Aorta (tissue), 5 donors: ENCODE measurements around the gene CABCOCO1. TPM values are rescaled to one million over a fixed set of nuclear protein-coding genes. Genes with fewer than 3 reads are reported as not detected.

Experiments
- ATAC-seq: fragments of 200-7000 bp; cut with Tn5 transposase; one replicate; pipeline ENCODE4 v1.9.1; 2022; ENCODE audit warnings: moderate library complexity; ENCODE audit not compliant: low FRiP score
- DNase-seq, 2 donors: peaks; one replicate each; pipeline ENCODE4 v3.0.0-alpha.2; 2020
- H3K27ac ChIP-seq, 2 donors: one replicate each; pipeline ENCODE4 v1.5.1; 2013; ENCODE audit warnings: low read length in 2 of 2, mild to moderate bottlenecking in 2 of 2, moderate library complexity in 2 of 2, control low read depth in 1 of 2, inconsistent platforms in 1 of 2, low read depth in 1 of 2
- H3K27me3 ChIP-seq, 2 donors: one replicate each; pipeline ENCODE4 v1.6.1; 2013; ENCODE audit warnings: control low read depth in 1 of 2, low read length in 1 of 2, mild to moderate bottlenecking in 1 of 2, moderate library complexity in 1 of 2; ENCODE audit not compliant: insufficient read depth in 2 of 2, control insufficient read depth in 1 of 2
- H3K36me3 ChIP-seq, 2 donors: one replicate each; pipeline ENCODE4 v1.6.1; 2013; ENCODE audit warnings: control low read depth in 1 of 2, low read length in 1 of 2, mild to moderate bottlenecking in 1 of 2; ENCODE audit not compliant: insufficient read depth in 2 of 2, control insufficient read depth in 1 of 2
- H3K4me1 ChIP-seq, 2 donors: one replicate each; pipeline ENCODE4 v1.6.1; 2013; ENCODE audit warnings: low read length in 2 of 2, control low read depth in 1 of 2, mild to moderate bottlenecking in 1 of 2, moderate library complexity in 1 of 2; ENCODE audit not compliant: insufficient read depth in 2 of 2, control insufficient read depth in 1 of 2
- H3K4me3 ChIP-seq, 2 donors: one replicate each; pipeline ENCODE4 v1.5.1; 2013; ENCODE audit warnings: low read length in 2 of 2, control low read depth in 1 of 2, mild to moderate bottlenecking in 1 of 2
- H3K9me3 ChIP-seq: one replicate; pipeline ENCODE4 v1.6.1; 2013; ENCODE audit warnings: mild to moderate bottlenecking, low read length; ENCODE audit not compliant: control insufficient read depth
- WGBS, 2 donors: extraction: QIAGEN DNeasy Blood & Tissue Kit; methylation state at CpG; one replicate each; pipeline ENCODE4 v1.1.7; 2013; 5-methylcytosine and 5-hydroxymethylcytosine counted together
- intact Hi-C, 2 donors: fragments of 100-400 bp; cut with DNase I; formaldehyde crosslinking; loops; one replicate each; pipeline versions ENCODE4 v1.14.2 to v1.15.0; 2022
- polyA plus RNA-seq, 2 donors: library from polyadenylated mRNA; stranded (reverse); fragments of 200-250 nt; gene quantifications; one replicate each; pipeline ENCODE4 v1.2.3, GENCODE V29; 2013
- total RNA-seq, 2 donors: library from RNA; stranded (reverse); fragmentation: NEBNext Ultra II Directional; extraction: Animal tissue kit (Norgen Biotek cat#: 25700); gene quantifications; one replicate each; pipeline ENCODE4 v1.2.1, GENCODE V29; 2021
- donor health status: healthy with polysubstance abuse.
- donor health status: Bipolar disorder and iron deficiency.
- donor health status: DM: no; HTN: no; CAD: no.
- donor health status: DM: no; HTN: no; CAD: no.
- donor health status: DM: yes; HTN: yes; CAD: no.

CABCOCO1 gene
- total and polyA plus RNA-seq, 4 donors = 0.26 to 11.1 (median 2.4) TPM; not detected in 1

DNA sequence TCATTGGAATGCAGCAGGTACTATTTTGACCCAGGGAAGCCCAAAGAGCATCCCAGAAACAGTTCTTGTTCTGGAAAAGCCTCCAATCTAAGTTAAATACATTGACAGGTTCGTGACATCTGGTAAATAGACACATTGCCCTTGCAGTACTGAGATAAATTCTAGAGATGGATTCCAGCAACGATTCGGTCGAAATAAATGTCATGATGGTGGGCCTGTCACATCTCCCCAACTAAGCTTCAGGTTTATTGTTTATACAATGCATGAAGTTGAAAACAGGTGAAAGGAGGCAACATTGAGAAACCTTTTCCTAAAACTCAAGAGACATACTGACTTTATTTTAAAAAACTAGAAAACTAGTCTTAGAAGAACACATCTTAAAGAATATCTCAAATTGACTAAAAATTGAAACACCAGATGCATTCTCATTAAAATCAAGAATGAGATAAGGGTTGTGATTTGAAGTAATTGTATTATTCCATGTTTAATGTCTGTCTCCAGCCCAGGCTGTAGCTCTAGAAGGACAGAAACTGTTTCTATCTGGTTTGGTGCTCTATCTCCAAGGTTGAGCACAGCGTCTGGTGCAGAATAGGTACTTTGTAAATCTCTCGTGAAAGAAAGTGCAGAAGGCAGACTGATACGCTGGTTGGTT, 114.0 kb downstream of the CABCOCO1 start:
- DNase-seq = no peak
- H3K4me1 ChIP-seq = no peaks in the 10 kb centered on the region
- intact Hi-C loops = no loop called here
- no peak for ATAC-seq
- no peak overlapping the region for H3K4me3 ChIP-seq
- H3K9me3 ChIP-seq = peaks cover 2% of the 10 kb centered on the region
- no peak overlapping the region for H3K27ac ChIP-seq
- peaks cover 0 to 2% of the 10 kb centered on the region in 2 donors for H3K36me3 ChIP-seq
- WGBS, 2 donors = 82 to 88% methylated on average over 7 of the region's 7 CpGs
- H3K27me3 ChIP-seq = no peaks in the 10 kb centered on the region

DNA sequence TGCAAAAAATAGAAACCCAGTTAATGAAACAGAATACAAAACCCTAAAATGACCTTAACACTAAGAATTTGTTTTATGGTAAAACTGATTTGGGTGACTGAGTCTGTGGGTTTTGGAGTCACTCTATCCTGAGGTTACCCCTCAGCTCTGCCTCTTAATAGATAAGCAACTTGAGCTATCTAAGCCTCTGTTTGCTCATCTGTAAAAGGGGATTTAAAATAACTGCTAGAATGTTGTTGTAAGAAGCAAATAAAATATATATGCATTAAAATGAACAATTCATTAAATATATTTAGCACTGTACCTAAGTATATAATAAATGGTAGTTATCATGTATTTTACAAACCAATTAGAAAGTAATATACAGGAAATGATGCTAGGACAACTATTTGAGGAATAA, 115.4 kb downstream of the CABCOCO1 start:
- Histone ChIP-seq H3K36me3 (peaks cover 0 to 2% of the 10 kb centered on the region in 2 donors), H3K27me3 (no peaks in the 10 kb centered on the region), H3K4me1 (no peaks in the 10 kb centered on the region), H3K9me3 (peaks cover 2% of the 10 kb centered on the region), H3K4me3 (no peak overlapping the region), H3K27ac (no peak overlapping the region)
- DNase-seq (no peak), ATAC-seq (no peak)
- intact Hi-C loops = no loop called here

DNA sequence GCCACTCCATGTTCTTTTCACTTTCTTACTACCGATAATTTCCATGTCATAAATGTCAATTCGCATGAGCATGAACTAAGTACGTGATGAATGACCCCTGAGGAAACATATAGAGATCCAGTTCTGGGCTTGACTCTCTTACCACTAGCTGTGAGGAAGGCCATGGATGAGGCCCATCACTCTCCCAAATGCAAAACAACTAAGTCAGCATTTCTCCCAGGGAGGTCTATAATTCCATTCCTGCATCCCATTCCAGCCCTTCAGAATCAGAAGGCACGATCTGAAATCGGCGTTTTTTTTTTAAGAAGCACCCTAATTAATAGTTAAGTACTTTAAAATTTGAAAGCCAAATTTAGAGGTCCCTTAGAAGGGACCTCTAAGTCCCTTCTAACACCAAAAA, 116.5 kb downstream of the CABCOCO1 start:
- ATAC-seq (no peak), DNase-seq (no peak)
- Histone ChIP-seq H3K4me3 (no peak overlapping the region), H3K36me3 (no peaks in the 10 kb centered on the region), H3K27me3 (no peaks in the 10 kb centered on the region), H3K4me1 (no peaks in the 10 kb centered on the region), H3K9me3 (no peaks in the 10 kb centered on the region), H3K27ac (peak overlapping the region in 1 of 2 donors; percentile 50)
- intact Hi-C loops = no loop called here
- WGBS, 2 donors = 82 to 83% methylated on average over 6 of the region's 6 CpGs

DNA sequence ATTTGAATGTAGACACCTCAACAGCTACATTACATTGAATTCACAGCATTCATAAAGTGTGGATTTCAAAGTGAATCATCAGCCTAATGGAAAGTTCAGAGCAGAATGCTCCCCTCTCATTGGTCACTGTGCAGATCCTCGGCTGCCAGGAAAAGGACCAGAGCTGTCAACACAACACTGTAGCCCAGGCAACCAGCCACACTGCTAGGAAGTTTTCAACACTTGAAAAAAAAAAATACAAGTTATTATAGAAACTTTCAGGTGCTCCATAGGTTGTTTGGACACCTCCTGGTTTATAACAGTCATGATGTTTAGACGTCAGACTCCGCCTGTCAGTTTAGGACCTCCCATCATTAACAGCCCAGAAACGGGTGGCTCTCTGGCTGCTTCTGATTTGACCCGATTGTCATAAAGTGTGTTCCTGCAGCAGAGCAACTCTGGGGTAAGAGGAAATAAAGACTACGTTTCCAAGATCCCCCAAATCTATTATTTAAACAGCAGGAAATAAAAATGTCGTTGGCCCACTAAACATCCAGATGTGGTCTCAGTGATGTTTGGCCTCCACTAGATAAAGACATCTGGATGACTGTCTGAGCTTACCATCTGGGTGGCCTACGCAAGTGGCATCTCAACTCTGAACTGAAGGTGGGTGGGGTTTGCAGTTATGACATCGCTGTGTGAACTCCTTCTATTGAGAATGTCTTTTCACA, 117.4 kb downstream of the CABCOCO1 start:
- Histone ChIP-seq H3K27me3 (no peaks in the 10 kb centered on the region), H3K4me1 (no peaks in the 10 kb centered on the region), H3K27ac (peak overlapping the region; percentile 3 to 74), H3K9me3 (no peaks in the 10 kb centered on the region), H3K4me3 (no peak overlapping the region), H3K36me3 (no peaks in the 10 kb centered on the region)
- DNase-seq (peak; percentile 89), ATAC-seq (peak; percentile 88)
- intact Hi-C loops = no loop called here
- WGBS, 2 donors = 41 to 42% methylated on average over 9 of the region's 9 CpGs

DNA sequence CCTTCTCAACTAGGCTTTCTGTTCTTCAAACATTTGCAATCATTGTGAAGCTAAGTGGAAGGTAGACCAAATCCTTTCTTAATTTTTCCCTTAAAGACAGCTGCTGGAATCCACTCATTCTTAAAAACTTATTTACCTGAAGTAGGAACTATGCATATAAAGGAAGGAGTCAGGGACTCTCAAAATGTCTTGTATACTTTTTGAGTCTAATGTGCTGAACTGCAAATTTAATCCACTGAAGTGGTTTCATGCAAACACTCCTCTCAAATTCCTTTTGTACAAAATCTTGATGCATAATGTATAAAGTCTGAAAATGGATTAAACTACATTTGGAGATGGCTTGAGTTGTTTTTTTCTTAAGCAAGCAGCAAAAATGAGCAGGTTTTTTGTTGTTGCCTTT, 118.0 kb downstream of the CABCOCO1 start:
- H3K27me3 ChIP-seq = no peaks in the 10 kb centered on the region
- intact Hi-C loops = no loop called here
- no peaks in the 10 kb centered on the region for H3K36me3 ChIP-seq
- ATAC-seq = no peak
- no peaks in the 10 kb centered on the region for H3K4me1 ChIP-seq
- DNase-seq = no peak
- H3K27ac ChIP-seq = no peak overlapping the region
- H3K4me3 ChIP-seq = no peak overlapping the region
- no peaks in the 10 kb centered on the region for H3K9me3 ChIP-seq

DNA sequence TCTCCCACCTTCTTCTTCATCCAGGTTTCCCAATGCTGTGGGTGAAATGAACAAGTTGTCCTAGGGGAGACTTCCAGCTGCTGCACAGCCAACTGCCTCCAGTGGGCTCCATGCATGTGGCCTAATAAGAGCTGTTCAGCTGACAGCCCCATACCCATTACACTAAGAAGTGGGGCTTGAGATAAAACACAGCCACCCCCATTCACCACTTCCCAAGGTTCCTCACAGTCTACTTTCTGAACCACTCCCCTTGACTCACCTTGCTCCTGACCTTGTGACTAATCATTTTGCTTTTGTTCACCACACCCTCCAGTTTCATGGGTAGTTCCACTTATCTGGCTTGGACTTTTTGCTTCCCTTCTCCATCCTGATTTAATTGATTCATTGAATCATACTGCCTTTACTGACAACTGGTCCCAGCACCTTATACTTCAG, 119.3 kb downstream of the CABCOCO1 start:
- ATAC-seq = no peak
- intact Hi-C loops = no loop called here

DNA sequence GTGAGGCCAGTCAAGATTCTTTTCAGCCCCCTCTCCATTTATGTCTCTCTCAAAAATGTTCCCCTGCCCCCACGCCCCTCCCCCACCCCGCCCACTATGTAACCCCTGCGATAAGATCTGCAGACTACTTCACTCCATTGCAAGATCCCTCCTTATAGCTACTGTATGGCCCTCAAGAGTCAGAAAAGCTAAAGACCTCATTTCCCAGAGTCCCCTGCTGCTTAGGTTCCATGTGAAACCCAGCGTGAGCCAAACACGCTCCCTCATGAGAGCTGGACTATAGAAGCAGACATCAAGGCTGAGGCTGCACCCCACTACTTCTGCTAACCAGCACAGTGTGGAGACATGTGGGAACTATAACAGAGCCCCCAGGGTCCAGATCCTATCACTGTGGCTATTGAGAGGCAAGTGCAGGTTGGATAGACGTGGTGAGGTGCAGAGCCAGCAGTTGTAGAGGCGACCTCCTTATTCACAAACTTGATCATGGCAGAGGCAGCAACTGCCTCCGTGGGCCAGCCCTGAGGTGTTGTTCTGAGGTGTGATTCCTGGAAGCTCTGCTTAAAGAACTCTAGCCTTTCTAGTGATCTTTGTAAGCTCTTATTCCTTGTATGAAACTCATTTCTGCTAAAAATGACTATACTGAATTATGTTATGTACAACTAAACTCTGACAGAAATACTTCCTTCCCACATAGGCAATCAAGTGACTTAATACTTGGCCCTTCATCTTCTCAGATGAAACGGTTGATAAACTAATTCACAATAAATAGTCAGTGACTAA, 121.8 kb downstream of the CABCOCO1 start:
- no peaks in the 10 kb centered on the region for H3K36me3 ChIP-seq
- no peak overlapping the region for H3K27ac ChIP-seq
- DNase-seq (no peak), ATAC-seq (no peak)
- H3K4me1 ChIP-seq = peaks cover 0 to 7% of the 10 kb centered on the region in 2 donors
- WGBS, 2 donors = 83 to 90% methylated on average over 9 of the region's 9 CpGs
- no peak overlapping the region for H3K4me3 ChIP-seq
- no peaks in the 10 kb centered on the region for H3K27me3 ChIP-seq
- intact Hi-C loops = loop anchor here in 1 of 2 donors (5.0 kb wide), 1 partner anchor 32 kb away; no protein-coding TSS in a partner anchor
- no peaks in the 10 kb centered on the region for H3K9me3 ChIP-seq

More for the DNA sequence above, 119.3 kb downstream of the CABCOCO1 start:
- H3K9me3 ChIP-seq = no peaks in the 10 kb centered on the region
- no peak overlapping the region for H3K4me3 ChIP-seq
- no peak overlapping the region for H3K27ac ChIP-seq
- H3K4me1 ChIP-seq = peaks cover 0 to 5% of the 10 kb centered on the region in 2 donors
- H3K27me3 ChIP-seq = no peaks in the 10 kb centered on the region
- DNase-seq = no peak
- no peaks in the 10 kb centered on the region for H3K36me3 ChIP-seq

DNA sequence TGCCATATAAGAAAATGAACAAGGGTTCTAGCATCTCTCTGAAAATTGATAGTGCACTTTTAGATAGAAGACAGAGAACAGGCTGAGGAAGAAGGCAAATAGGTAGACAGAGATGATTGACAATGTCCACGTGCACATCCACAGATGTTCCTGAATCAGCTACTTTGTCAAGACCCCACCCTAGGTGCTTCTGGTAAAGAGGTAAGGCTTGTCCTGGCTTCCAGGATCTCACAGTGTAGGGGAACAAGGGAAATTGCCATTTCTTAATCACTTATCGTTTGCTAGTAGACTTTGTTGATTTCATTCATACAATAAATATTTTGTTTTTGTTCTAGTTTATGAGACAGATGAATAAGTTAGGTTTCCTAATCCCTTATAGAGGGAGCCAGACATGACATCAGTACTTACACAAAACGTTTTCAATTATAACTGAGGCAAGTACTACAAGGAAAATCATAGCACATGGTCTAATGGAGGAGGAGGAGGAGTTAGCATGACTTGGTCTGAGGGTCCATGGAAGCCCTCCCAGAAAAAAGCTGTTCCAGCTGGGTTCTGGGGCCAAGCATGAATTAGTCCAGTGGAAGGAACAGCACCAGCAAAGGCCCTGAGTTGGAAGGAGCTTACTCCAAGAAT, 122.9 kb downstream of the CABCOCO1 start:
- intact Hi-C loops = loop anchor here in 1 of 2 donors (5.0 kb wide), 1 partner anchor 33 kb away; no protein-coding TSS in a partner anchor
- no peak overlapping the region for H3K4me3 ChIP-seq

More for the DNA sequence above, 122.9 kb downstream of the CABCOCO1 start:
- ATAC-seq = no peak
- H3K27me3 ChIP-seq = no peaks in the 10 kb centered on the region
- no peak overlapping the region for H3K27ac ChIP-seq
- H3K9me3 ChIP-seq = no peaks in the 10 kb centered on the region
- H3K36me3 ChIP-seq = no peaks in the 10 kb centered on the region
- DNase-seq = no peak
- peaks cover 0 to 7% of the 10 kb centered on the region in 2 donors for H3K4me1 ChIP-seq
- WGBS, 2 donors = 73 to 74% methylated on average over 3 of the region's 3 CpGs
